GM12878 (cell line): ENCODE measurements around the gene WDR75. TPM values are rescaled to one million over a fixed set of nuclear protein-coding genes. Genes with fewer than 3 reads are reported as not detected.

Experiments
- ATAC-seq: fragments of 200-7000 bp; cut with Tn5 transposase; 3 replicates; pipeline ENCODE4 v1.9.1; 2020; ENCODE audit warnings: mild to moderate bottlenecking, moderate library complexity
- BruUV-seq: library from RNA; stranded (reverse); fragments of 400-500 nt; replicated peaks from 2 replicates; lab custom pipeline; 2021; lab: Mats Ljungman, UMichigan
- CTCF ChIA-PET: fragments of 300-600 bp; sonication (Branson Sonifier 250); formaldehyde crosslinking; extraction: SDS; loops from one replicate; lab custom pipeline; 2021; ENCODE audit warnings: inconsistent platforms; lab: Yijun Ruan, JAX
- POLR2A ChIA-PET: fragments of 350-600 bp; formaldehyde crosslinking; extraction: SDS; loops from one replicate; lab custom pipeline; 2021; ENCODE audit warnings: inconsistent platforms; lab: Charles Lee
- RAD21 ChIA-PET: fragments of 300-600 bp; sonication (Branson Sonifier 250); formaldehyde crosslinking; loops from one replicate; lab custom pipeline; 2023; ENCODE audit warnings: antibody characterized with exemption; ENCODE audit not compliant: unreplicated experiment; lab: Charles Lee
- SMC1A ChIA-PET: fragments of 300-600 bp; sonication (Branson Sonifier 250); formaldehyde crosslinking; loops from one replicate; lab custom pipeline; 2023; ENCODE audit not compliant: unreplicated experiment, uncharacterized antibody; lab: Charles Lee
- DNase-seq: peaks from one replicate; pipeline ENCODE4 v3.0.0-alpha.2; 2011; ENCODE audit warnings: low read depth, low spot score
- FAIRE-seq: peaks from 3 replicates; lab custom pipeline; 2011; peaks lifted over from hg19 to GRCh38; lab: Jason Lieb, UNC
- H2AFZ ChIP-seq: 2 replicates; pipeline ENCODE4 v1.6.0; 2011; ENCODE audit warnings: low read depth, low read length, control low read depth; ENCODE audit not compliant: control insufficient read depth
- H3K27ac ChIP-seq: 2 replicates; pipeline ENCODE4 v1.5.1; 2011; ENCODE audit warnings: control low read depth; ENCODE audit not compliant: control insufficient read depth, insufficient read depth
- H3K27me3 ChIP-seq, 2 experiments: replicated peaks in 1 of 2; 2 replicates each; pipeline versions ENCODE4 v1.6.0 to v1.6.1; 2011; ENCODE audit warnings: low read length in 1 of 2; ENCODE audit not compliant: control insufficient read depth in 2 of 2, insufficient read depth in 2 of 2
- H3K36me3 ChIP-seq, 2 experiments: 2 replicates each; pipeline ENCODE4 v1.5.1; 2011; ENCODE audit warnings: low read length in 1 of 2; ENCODE audit not compliant: control insufficient read depth in 2 of 2, insufficient read depth in 2 of 2
- H3K4me1 ChIP-seq: 2 replicates; pipeline ENCODE4 v1.6.1; 2011; ENCODE audit warnings: mild to moderate bottlenecking, low read length, moderate library complexity, mixed read lengths; ENCODE audit not compliant: control insufficient read depth, insufficient read depth
- H3K4me2 ChIP-seq: 2 replicates; pipeline ENCODE4 v1.6.0; 2011; ENCODE audit warnings: control low read depth; ENCODE audit not compliant: control insufficient read depth, insufficient read depth
- H3K4me3 ChIP-seq: fragments of 200-600 bp; sonication (generic); 2 replicates; pipeline ENCODE4 v1.5.1; 2016
- H3K79me2 ChIP-seq: 2 replicates; pipeline ENCODE4 v1.6.0; 2011; ENCODE audit warnings: low read length; ENCODE audit not compliant: control insufficient read depth, insufficient read depth
- H3K9ac ChIP-seq: 2 replicates; pipeline ENCODE4 v1.8.0; 2011; ENCODE audit warnings: low read length, control low read depth, mixed read lengths; ENCODE audit not compliant: control insufficient read depth, insufficient read depth
- H3K9me3 ChIP-seq: replicated peaks from 3 replicates; pipeline ENCODE4 v1.5.1; 2011; ENCODE audit warnings: mild to moderate bottlenecking, low read length; ENCODE audit not compliant: control insufficient read depth, insufficient read depth
- H4K20me1 ChIP-seq: 2 replicates; pipeline ENCODE4 v1.6.0; 2011; ENCODE audit not compliant: control insufficient read depth, insufficient read depth
- ASH2L ChIP-seq: fragments of 300-600, 200-600 bp; sonication (generic); IDR thresholded peaks from 2 replicates; pipeline ENCODE4 v1.6.1; 2017; ENCODE audit warnings: low read depth, mild to moderate bottlenecking, borderline replicate concordance
- DPF2 ChIP-seq: fragments of 450-650 bp; IDR thresholded peaks from 2 replicates; pipeline ENCODE4 v1.6.1; 2017; ENCODE audit warnings: mild to moderate bottlenecking
- EED ChIP-seq: sonication (generic); IDR thresholded peaks from 2 replicates; pipeline ENCODE4 v1.6.1; 2016; ENCODE audit warnings: antibody characterized with exemption, low read depth
- FOS ChIP-seq: IDR thresholded peaks from 3 replicates; pipeline ENCODE4 v1.6.1; 2011; ENCODE audit warnings: borderline replicate concordance; ENCODE audit not compliant: insufficient read length; ENCODE audit errors: extremely low read depth
- NFYA ChIP-seq: IDR thresholded peaks from 2 replicates; pipeline ENCODE4 v1.6.1; 2011; ENCODE audit warnings: low read depth, mild to moderate bottlenecking, low read length, improper control_type of control experiment, borderline replicate concordance
- POLR2A ChIP-seq: IDR thresholded peaks from 2 replicates; pipeline ENCODE4 v1.6.1; 2011; ENCODE audit warnings: low read depth, mild to moderate bottlenecking, low read length
- POLR2AphosphoS5 ChIP-seq: IDR thresholded peaks from 2 replicates; pipeline ENCODE4 v1.6.1; 2011; ENCODE audit warnings: mild to moderate bottlenecking, low read length, inconsistent platforms
- SMC3 ChIP-seq: IDR thresholded peaks from 2 replicates; pipeline ENCODE4 v1.6.1; 2011; ENCODE audit warnings: low read length, improper control_type of control experiment, borderline replicate concordance
- STAT1 ChIP-seq: fragments of 450-650 bp; conservative IDR thresholded peaks from 2 replicates; pipeline ENCODE4 v1.6.1; 2014; ENCODE audit warnings: antibody characterized with exemption, mild to moderate bottlenecking
- TARDBP ChIP-seq: IDR thresholded peaks from 2 replicates; pipeline ENCODE4 v1.6.1; 2016; ENCODE audit warnings: borderline replicate concordance
- TCF12 ChIP-seq: IDR thresholded peaks from 2 replicates; pipeline ENCODE4 v1.6.1; 2011; ENCODE audit warnings: low read depth, mild to moderate bottlenecking, low read length
- YY1 ChIP-seq: IDR thresholded peaks from 2 replicates; pipeline ENCODE4 v1.6.1; 2011; ENCODE audit warnings: low read depth, mild to moderate bottlenecking, low read length
- ZSCAN29 ChIP-seq: fragments of 450-650 bp; IDR thresholded peaks from 2 replicates; pipeline ENCODE4 v1.6.1; 2017; ENCODE audit warnings: mild to moderate bottlenecking, moderate library complexity
- WGBS: methylation state at CpG from one replicate; pipeline ENCODE4 v1.1.6; 2016; ENCODE audit warnings: low lambda C conversion rate; ENCODE audit not compliant: insufficient replicate concordance, insufficient coverage; ENCODE audit errors: missing lambda C conversion rate; 5-methylcytosine and 5-hydroxymethylcytosine counted together
- in situ Hi-C: fragments of 300-500 bp; cut with MboI; formaldehyde crosslinking; loops from 9 replicates; pipeline ENCODE4 v1.14.3; 2018; ENCODE audit warnings: mixed read lengths
- intact Hi-C: fragments of 100-400 bp; cut with micrococcal nuclease; formaldehyde crosslinking; loops from one replicate; pipeline ENCODE4 v1.14.2; 2022; ENCODE audit not compliant: unreplicated experiment
- polyA plus RNA-seq, 11 experiments: library from polyadenylated mRNA; depleted of rRNA in 4 of 11; unstranded in 6 of 11; stranded (reverse) in 5 of 11; fragments of >200 nt; fragmentation: Nextera tagmentation in 4 of 11; fragmentation: Illumina TruSeq in 1 of 11; extraction: Ambion mirVana in 4 of 11; extraction: Trizol in 1 of 11; gene quantifications; 1 replicate in 1 of 11; 2 replicates in 10 of 11; pipeline versions ENCODE4 v1.2.1 to v1.2.3, GENCODE V29; 2011 to 2016; ENCODE audit warnings: inconsistent platforms in 2 of 11, missing spikeins in 2 of 11, low read depth in 1 of 11
- total RNA-seq, 4 experiments: library from RNA; depleted of rRNA in 3 of 4; stranded (reverse); fragments of >200 nt in 3 of 4; fragmentation: Illumina TruSeq in 1 of 4; extraction: Trizol in 1 of 4; gene quantifications; 2 replicates each; pipeline versions ENCODE4 v1.2.1 to v1.2.3, GENCODE V29; 2013 to 2021
- TF ChIP-seq, protein P1 (sequence below): IDR thresholded peaks from 2 replicates; pipeline ENCODE4 v1.6.1; 2011; ENCODE audit warnings: mild to moderate bottlenecking, low read depth, low read length, moderate library complexity; ENCODE audit not compliant: insufficient replicate concordance
- TF ChIP-seq, protein P2 (sequence below): IDR thresholded peaks from 2 replicates; pipeline ENCODE4 v1.6.1; 2011; ENCODE audit warnings: borderline replicate concordance, low read depth, mild to moderate bottlenecking, moderate library complexity, low read length; ENCODE audit not compliant: insufficient read depth, poor library complexity, severe bottlenecking

WDR75 gene
- total and polyA plus RNA-seq, 10 of the 15 experiments (the other 5 are each of a cell fraction or from before 2014, with no cell fraction given), result 53.1 to 98.5 (median 71.5) TPM

DNA sequence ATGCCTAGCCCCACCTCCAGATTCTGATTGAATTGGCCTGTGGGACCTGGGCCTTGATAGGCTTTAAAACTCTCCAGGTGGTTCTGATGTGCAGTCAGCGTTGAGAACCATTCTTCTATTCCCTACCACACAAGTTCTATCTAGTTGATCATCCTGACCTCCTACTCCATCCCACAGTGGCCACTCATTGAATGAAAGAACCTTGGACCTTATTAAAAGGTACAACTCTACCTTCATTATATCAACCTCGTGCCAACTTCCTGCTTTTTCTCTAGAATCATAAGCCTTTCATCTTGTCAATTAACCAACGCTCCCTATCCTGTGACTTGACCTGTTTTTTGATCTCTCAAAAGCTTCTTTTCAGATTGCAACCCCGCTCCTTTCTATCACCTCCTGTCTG, 83.5 kb downstream of the WDR75 start:
- no peaks in the 10 kb centered on the region for H3K9me3 ChIP-seq
- no peak overlapping the region for H2AFZ ChIP-seq
- no peak overlapping the region for H3K4me3 ChIP-seq
- WGBS, result 0% methylated on average over 4 of the region's 4 CpGs
- no peak for ATAC-seq
- H3K79me2 ChIP-seq, result no peaks in the 10 kb centered on the region
- no peaks in the 10 kb centered on the region for H4K20me1 ChIP-seq
- H3K36me3 ChIP-seq, result no peaks in the 10 kb centered on the region
- H3K4me1 ChIP-seq, result no peaks in the 10 kb centered on the region
- RAD21 ChIA-PET, result no interaction called here
- CTCF ChIA-PET, result no interaction called here
- intact Hi-C loops (no loop called here), in situ Hi-C loops (no loop called here)
- H3K27ac ChIP-seq, result no peak overlapping the region
- no peak for DNase-seq
- SMC1A ChIA-PET, result no interaction called here
- POLR2A ChIA-PET, result no interaction called here
- BruUV-seq, result no TSS peak
- H3K9ac ChIP-seq, result no peak overlapping the region
- FAIRE-seq, result no peak
- no peak overlapping the region for H3K4me2 ChIP-seq
- no peaks in the 10 kb centered on the region; a peak in 1 of 4 replicates for H3K27me3 ChIP-seq
- no peak for TF ChIP-seq ZSCAN29
- no peak for TF ChIP-seq FOS
- TF ChIP-seq TCF12, result no peak
- no peak for TF ChIP-seq ASH2L
- no peak for TF ChIP-seq NFYA
- no peak for TF ChIP-seq TARDBP
- TF ChIP-seq POLR2AphosphoS5, result no peak
- no peak for TF ChIP-seq STAT1
- no peak for TF ChIP-seq SMC3
- TF ChIP-seq YY1, result no peak
- no peak for TF ChIP-seq POLR2A
- TF ChIP-seq, protein P1, sequence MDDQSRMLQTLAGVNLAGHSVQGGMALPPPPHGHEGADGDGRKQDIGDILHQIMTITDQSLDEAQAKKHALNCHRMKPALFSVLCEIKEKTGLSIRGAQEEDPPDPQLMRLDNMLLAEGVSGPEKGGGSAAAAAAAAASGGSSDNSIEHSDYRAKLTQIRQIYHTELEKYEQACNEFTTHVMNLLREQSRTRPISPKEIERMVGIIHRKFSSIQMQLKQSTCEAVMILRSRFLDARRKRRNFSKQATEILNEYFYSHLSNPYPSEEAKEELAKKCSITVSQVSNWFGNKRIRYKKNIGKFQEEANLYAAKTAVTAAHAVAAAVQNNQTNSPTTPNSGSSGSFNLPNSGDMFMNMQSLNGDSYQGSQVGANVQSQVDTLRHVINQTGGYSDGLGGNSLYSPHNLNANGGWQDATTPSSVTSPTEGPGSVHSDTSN, result no peak
- no peak for TF ChIP-seq DPF2
- TF ChIP-seq, protein P2, sequence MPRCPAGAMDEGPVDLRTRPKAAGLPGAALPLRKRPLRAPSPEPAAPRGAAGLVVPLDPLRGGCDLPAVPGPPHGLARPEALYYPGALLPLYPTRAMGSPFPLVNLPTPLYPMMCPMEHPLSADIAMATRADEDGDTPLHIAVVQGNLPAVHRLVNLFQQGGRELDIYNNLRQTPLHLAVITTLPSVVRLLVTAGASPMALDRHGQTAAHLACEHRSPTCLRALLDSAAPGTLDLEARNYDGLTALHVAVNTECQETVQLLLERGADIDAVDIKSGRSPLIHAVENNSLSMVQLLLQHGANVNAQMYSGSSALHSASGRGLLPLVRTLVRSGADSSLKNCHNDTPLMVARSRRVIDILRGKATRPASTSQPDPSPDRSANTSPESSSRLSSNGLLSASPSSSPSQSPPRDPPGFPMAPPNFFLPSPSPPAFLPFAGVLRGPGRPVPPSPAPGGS, result no peak
- no peak for TF ChIP-seq EED
- TF ChIP-seq, all 136 proteins: peak for 0

Other genes with a start within 250 kb of the WDR75 start
- gene SLC40A1, start 139.3 kb downstream of the WDR75 start, total RNA-seq (2014; rRNA removed), result 0.05 TPM in 1 of 2 replicates, not detected in the other
- gene SLC40A1, start 139.3 kb downstream of the WDR75 start, total RNA-seq (2014; rRNA removed; fragmentation: Illumina TruSeq; extraction: Trizol), result not detected in 2 replicates
- gene SLC40A1, start 139.3 kb downstream of the WDR75 start, total RNA-seq (2021), result 0.38 and 0.61 TPM in 2 replicates
- gene SLC40A1, start 139.3 kb downstream of the WDR75 start, polyA plus RNA-seq (2011; rRNA removed), result 0.07 and 0.08 TPM in 2 replicates
- 0.01 TPM in 1 of 2 replicates, not detected in the other for gene SLC40A1, start 139.3 kb downstream of the WDR75 start, polyA plus RNA-seq (2014; fragmentation: Illumina TruSeq; extraction: Trizol)
- gene SLC40A1, start 139.3 kb downstream of the WDR75 start, polyA plus RNA-seq (2014; fragmentation: Nextera tagmentation; extraction: Ambion mirVana), result not detected
- not detected in 2 replicates for gene SLC40A1, start 139.3 kb downstream of the WDR75 start, polyA plus RNA-seq (2014; rRNA removed)
- not detected for gene SLC40A1, start 139.3 kb downstream of the WDR75 start, polyA plus RNA-seq (2016; fragmentation: Nextera tagmentation; extraction: Ambion mirVana)
- 48.0 and 58.4 TPM in 2 replicates for gene ASNSD1, start 220.0 kb downstream of the WDR75 start, total RNA-seq (2014; rRNA removed)
- gene ASNSD1, start 220.0 kb downstream of the WDR75 start, total RNA-seq (2014; rRNA removed; fragmentation: Illumina TruSeq; extraction: Trizol), result 71.5 and 79.3 TPM in 2 replicates
- 39.5 and 43.2 TPM in 2 replicates for gene ASNSD1, start 220.0 kb downstream of the WDR75 start, total RNA-seq (2021)
- 39.1 and 63.6 TPM in 2 replicates for gene ASNSD1, start 220.0 kb downstream of the WDR75 start, polyA plus RNA-seq (2011; rRNA removed)
- gene ASNSD1, start 220.0 kb downstream of the WDR75 start, polyA plus RNA-seq (2014; fragmentation: Illumina TruSeq; extraction: Trizol), result 89.8 and 119 TPM in 2 replicates
- gene ASNSD1, start 220.0 kb downstream of the WDR75 start, polyA plus RNA-seq (2014; fragmentation: Nextera tagmentation; extraction: Ambion mirVana), result 10 to 100 TPM; 70.1 to 74.1 TPM
- gene ASNSD1, start 220.0 kb downstream of the WDR75 start, polyA plus RNA-seq (2014; rRNA removed), result 37.6 and 42.6 TPM in 2 replicates
- 10 to 100 TPM; 77.4 to 82.1 TPM for gene ASNSD1, start 220.0 kb downstream of the WDR75 start, polyA plus RNA-seq (2016; fragmentation: Nextera tagmentation; extraction: Ambion mirVana)
- gene ANKAR, start 233.2 kb downstream of the WDR75 start, total RNA-seq (2014; rRNA removed), result 3.9 and 4.1 TPM in 2 replicates
- gene ANKAR, start 233.2 kb downstream of the WDR75 start, total RNA-seq (2014; rRNA removed; fragmentation: Illumina TruSeq; extraction: Trizol), result 4.2 and 5.2 TPM in 2 replicates
- 1.7 and 2.0 TPM in 2 replicates for gene ANKAR, start 233.2 kb downstream of the WDR75 start, total RNA-seq (2021)
- 1.7 and 2.4 TPM in 2 replicates for gene ANKAR, start 233.2 kb downstream of the WDR75 start, polyA plus RNA-seq (2011; rRNA removed)
- gene ANKAR, start 233.2 kb downstream of the WDR75 start, polyA plus RNA-seq (2014; fragmentation: Illumina TruSeq; extraction: Trizol), result 2.4 and 2.5 TPM in 2 replicates
- gene ANKAR, start 233.2 kb downstream of the WDR75 start, polyA plus RNA-seq (2014; fragmentation: Nextera tagmentation; extraction: Ambion mirVana), result 1 to 10 TPM; 1.3 to 2.9 TPM
- 2.9 and 3.0 TPM in 2 replicates for gene ANKAR, start 233.2 kb downstream of the WDR75 start, polyA plus RNA-seq (2014; rRNA removed)
- gene ANKAR, start 233.2 kb downstream of the WDR75 start, polyA plus RNA-seq (2016; fragmentation: Nextera tagmentation; extraction: Ambion mirVana), result 1 to 10 TPM; 1.9 to 3.3 TPM